WI38 (cell line): ENCODE results near the gene GLCE.
A peak's percentile ranks its signal among the peaks of the same experiment; 100 is the strongest.
"Not testable (repeated sequence)": the region's sequence is repeated elsewhere in the genome, so short reads cannot be mapped to it uniquely, and the experiment has no call there.

Experiments
- H3K4me3 ChIP-seq: 2 replicates; pipeline ENCODE4 v1.5.1; 2011; ENCODE audit warnings: low read depth, mild to moderate bottlenecking, control low read depth, low read length
- TF ChIP-seq, protein P1 (sequence below): IDR thresholded peaks from 2 replicates; pipeline ENCODE4 v1.5.1; 2012; ENCODE audit warnings: low read depth, mild to moderate bottlenecking, control low read depth, low read length

The GLCE gene

DNA sequence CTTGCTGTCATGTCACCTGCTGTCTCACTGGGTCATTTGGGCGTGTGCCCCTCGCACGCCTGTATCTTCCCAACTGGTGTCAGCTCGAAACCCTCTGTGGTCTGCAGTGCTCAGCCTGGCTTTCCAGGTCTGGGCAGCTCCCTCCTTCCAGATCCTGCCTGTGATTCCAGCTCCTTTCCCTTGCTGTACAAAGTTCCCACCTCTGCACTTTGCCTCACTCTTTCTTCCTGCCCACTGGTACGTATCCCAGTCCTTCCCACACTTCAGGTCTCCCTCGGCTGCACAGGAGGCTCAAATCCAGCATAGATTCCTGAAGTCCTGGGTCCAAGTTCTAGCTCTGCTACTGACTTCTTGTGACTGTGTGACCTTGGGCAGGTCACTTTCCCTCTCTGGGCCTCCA, 136.2 kb downstream of the GLCE start:
- TF ChIP-seq, protein P1, sequence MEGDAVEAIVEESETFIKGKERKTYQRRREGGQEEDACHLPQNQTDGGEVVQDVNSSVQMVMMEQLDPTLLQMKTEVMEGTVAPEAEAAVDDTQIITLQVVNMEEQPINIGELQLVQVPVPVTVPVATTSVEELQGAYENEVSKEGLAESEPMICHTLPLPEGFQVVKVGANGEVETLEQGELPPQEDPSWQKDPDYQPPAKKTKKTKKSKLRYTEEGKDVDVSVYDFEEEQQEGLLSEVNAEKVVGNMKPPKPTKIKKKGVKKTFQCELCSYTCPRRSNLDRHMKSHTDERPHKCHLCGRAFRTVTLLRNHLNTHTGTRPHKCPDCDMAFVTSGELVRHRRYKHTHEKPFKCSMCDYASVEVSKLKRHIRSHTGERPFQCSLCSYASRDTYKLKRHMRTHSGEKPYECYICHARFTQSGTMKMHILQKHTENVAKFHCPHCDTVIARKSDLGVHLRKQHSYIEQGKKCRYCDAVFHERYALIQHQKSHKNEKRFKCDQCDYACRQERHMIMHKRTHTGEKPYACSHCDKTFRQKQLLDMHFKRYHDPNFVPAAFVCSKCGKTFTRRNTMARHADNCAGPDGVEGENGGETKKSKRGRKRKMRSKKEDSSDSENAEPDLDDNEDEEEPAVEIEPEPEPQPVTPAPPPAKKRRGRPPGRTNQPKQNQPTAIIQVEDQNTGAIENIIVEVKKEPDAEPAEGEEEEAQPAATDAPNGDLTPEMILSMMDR = no peak
- H3K4me3 ChIP-seq = no peak overlapping the region

DNA sequence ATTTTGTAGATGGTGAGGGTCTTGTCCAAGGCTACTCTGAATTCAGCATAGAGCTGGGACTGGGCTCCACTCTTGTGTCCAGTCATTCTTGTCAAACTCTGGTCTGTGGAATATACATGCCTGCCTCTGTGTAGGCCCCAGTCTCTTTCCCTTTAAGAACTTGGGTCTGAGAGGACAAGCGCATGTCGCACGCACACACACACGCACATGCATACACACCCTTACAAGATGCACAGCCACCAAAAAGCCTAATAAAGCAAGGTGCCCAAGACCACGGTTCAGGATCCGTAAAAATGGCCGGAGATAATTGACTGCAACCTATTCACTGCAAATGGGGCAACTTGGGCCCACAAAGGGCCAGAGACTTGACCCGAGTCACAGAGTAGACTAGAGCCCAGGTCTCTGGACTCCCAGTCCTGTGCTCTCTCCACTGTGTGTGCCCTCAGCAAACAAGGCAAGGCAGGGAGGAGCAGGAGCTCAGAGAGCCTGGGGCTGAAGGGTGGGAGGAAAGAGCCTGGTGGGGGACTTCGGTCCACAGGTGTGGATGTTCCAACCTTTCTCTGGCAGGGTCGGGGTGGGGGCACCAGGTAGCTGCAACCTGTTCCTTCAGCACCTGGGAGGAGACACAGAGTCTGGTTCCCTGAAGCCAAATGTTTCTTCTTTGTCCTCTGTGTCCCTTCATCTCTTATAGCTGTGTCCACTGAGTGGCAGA, 137.4 kb downstream of the GLCE start:
- TF ChIP-seq, protein P1 = no peak
- no peak overlapping the region for H3K4me3 ChIP-seq

DNA sequence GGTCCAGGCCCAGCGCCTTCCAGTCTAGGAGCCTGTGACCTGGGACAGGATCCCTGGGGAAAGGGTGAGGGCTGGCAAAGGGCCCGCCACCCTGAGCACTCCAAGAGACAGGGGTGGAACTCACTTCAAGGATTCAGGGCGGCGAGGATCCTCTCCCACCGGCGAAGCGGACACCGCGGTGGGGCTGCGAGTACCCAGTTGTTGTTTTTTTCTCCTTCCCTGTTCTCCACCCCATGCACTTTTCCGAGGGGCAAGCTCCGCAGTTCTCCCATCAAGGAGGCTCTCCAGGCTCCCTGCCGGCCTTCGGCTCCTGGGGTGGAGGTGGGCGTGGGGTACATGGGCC, 137.9 kb downstream of the GLCE start:
- peak overlapping the region; percentile 62 for H3K4me3 ChIP-seq
- TF ChIP-seq, protein P1 = no peak

DNA sequence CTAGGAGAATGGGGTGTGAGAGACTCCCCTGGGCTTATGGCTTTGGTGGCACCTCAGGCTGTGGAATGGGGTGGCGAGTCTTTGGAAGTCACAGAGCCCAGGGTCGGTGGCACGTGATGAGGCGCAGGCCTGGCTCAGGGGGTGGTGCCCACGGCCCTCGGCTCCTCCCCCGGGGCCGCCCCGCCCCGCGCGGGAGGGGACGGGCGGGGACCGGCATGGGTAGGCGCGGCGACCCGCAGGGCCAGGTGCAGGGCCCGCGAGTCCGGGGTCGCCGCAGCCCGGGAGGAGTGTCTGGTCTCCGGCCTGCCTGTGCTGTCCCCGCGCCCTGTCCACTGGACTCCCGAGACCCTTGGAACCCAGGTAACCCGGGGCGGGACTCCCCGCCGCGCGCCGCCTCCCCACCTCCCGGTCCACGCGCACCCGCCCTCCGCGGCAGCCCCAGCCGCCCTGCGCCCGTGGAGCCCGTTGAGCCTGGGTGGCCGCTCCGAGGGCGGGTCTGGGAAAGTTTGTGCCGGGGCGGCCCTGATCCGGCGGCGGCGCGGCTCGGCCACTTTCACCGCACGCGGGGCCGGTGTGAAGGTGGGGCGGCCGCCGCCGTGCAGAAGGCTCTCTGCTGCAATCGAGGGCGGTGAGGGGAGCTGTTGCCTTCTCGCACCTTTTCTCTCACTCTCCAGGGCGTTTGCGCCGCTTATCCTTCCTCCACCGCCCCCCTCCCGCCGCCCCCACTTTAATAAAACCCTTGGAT, 138.4 kb downstream of the GLCE start, which contains the start of gene PAQR5:
Gene PAQR5, plus strand, starts transcription at position 216 of the 745 bp plus-strand sequence. CDS start 61,169 bp downstream, outside the sequence.
- TF ChIP-seq, protein P1 = no peak
- peak within 1 kb of the TSS; percentile 62 for H3K4me3 ChIP-seq

DNA sequence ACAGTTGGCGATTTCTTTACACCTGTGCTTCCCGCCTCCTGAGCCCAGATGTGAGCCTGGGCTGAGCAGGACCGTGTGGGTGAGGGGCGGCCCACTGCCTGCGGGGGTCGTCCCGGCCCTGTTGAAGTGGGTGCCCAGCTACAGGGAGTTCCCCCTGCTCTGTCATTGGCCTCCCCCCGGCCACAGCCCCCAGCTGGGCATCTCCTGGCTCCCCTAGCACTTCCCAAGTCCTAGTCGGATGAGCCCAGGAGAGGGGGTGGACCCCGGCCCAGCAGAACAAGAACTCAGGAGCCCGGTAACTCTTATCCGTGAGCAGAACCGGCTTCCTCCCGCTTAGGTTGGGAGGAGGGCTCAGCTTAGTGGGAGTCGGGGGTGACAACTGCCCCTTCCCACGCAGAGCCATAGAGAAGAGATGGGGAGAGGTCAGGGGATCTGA, 139.0 kb downstream of the GLCE start:
- peak overlapping the region; percentile 62 for H3K4me3 ChIP-seq
- TF ChIP-seq, protein P1 = no peak

DNA sequence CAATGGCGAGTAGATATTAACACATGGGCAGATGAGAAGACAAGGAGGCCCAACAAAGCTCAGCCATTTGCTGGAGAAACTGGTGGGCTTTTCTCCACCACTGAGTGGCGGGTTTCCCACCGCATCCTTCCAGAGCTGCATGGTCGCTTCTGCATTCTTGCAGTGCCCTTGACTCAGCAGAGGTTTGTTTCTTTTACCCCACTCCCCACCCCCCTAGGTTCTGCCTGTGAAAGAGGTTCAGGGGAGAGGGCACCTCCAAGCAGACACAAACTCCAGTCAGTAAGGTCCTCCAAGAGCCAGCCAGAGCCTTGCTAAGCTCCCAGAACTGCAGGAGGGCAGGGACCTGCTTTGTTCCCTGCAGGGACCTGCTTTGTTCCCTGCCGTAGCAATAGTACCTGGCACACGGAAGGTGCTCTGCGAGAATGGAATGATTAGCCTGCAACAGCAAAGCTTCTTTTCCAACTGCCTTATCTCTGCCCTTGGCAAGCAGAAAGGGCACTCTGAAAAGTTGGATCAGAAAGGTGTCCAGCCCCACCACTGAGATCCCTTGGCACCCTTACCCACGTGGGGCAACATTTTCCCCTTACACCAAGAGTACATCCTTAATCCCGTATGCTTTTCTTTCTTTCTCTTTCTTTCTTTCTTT, 139.6 kb downstream of the GLCE start:
- TF ChIP-seq, protein P1 = no peak
- H3K4me3 ChIP-seq = no peak overlapping the region

DNA sequence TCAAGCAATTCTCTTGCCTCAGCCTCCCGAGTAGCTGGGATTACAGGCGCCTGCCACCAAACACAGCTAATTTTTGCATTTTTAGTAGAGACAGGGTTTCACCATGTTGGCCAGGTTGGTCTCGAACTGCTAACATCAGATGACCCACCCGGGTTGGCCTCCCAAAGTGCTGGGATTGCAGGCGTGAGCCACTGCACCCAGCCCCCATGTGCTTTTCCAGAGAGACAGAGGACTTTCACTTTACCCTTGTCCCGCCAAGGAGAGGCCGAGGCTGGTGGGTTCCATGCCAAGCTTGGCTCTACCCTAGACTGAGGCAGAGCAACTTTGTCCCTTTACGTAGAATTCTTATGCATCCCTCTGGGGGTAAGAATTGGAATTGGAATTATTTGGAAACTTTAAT, 140.7 kb downstream of the GLCE start:
- not testable (repeated sequence) for H3K4me3 ChIP-seq

DNA sequence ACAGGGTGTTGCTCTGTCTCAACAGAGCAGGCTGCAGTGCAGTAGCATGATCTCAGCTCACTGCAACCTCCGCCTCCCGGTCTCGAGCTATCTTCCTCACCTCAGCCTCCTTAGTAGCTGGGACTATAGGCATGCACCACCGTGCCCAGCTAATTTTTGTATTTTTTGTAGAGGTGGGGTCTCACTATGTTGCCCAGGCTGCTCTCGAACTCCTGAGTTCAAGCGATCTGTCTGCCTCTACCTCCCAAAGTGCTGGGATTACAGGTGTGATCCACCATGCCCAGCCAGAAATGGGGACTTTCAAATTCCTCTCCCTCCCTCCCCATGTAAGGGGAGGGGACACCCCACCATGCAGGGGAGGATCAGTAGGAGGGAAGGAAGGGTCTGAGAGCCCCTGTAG, 141.7 kb downstream of the GLCE start:
- not testable (repeated sequence) for H3K4me3 ChIP-seq
